Ishikawa (cell line): Measurements from ENCODE around the gene LRRC28.

Source experiments
- CEBPB ChIP-seq: IDR thresholded peaks from 2 replicates; pipeline ENCODE4 v1.6.1; 2012
- CREB1 ChIP-seq: IDR thresholded peaks from 2 replicates; pipeline ENCODE4 v1.6.1; 2012; ENCODE audit warnings: low read depth
- EGR1 ChIP-seq: IDR thresholded peaks from 2 replicates; pipeline ENCODE4 v1.6.1; 2012
- EP300 ChIP-seq: IDR thresholded peaks from 2 replicates; pipeline ENCODE4 v1.6.1; 2012; ENCODE audit warnings: borderline replicate concordance
- FOXM1 ChIP-seq: IDR thresholded peaks from 2 replicates; pipeline ENCODE4 v1.6.1; 2012; ENCODE audit warnings: low read depth, borderline replicate concordance
- MAX ChIP-seq: IDR thresholded peaks from 2 replicates; pipeline ENCODE4 v1.6.1; 2012
- NFIC ChIP-seq: IDR thresholded peaks from 2 replicates; pipeline ENCODE4 v1.6.1; 2012
- RAD21 ChIP-seq: IDR thresholded peaks from 2 replicates; pipeline ENCODE4 v1.6.1; 2012; ENCODE audit warnings: low read depth
- REST ChIP-seq: IDR thresholded peaks from 2 replicates; pipeline ENCODE4 v1.6.1; 2012; ENCODE audit warnings: low read depth, mild to moderate bottlenecking
- TAF1 ChIP-seq: IDR thresholded peaks from 2 replicates; pipeline ENCODE4 v1.6.1; 2012; ENCODE audit warnings: low read depth, mild to moderate bottlenecking
- TCF12 ChIP-seq: IDR thresholded peaks from 2 replicates; pipeline ENCODE4 v1.6.1; 2012; ENCODE audit warnings: low read depth
- TEAD4 ChIP-seq: IDR thresholded peaks from 2 replicates; pipeline ENCODE4 v1.6.1; 2012
- USF1 ChIP-seq: IDR thresholded peaks from 2 replicates; pipeline ENCODE4 v1.6.1; 2012
- YY1 ChIP-seq: IDR thresholded peaks from 2 replicates; pipeline ENCODE4 v1.6.1; 2012; ENCODE audit warnings: low read depth
- ZBTB7A ChIP-seq: IDR thresholded peaks from 2 replicates; pipeline ENCODE4 v1.6.1; 2012; ENCODE audit warnings: low read depth

LRRC28 gene

GRCh38 chr15:99436542-99437314, 185.4 kb downstream of the LRRC28 start:
- TF ChIP-seq ZBTB7A = no peak

- TF ChIP-seq ZBTB7A (no peak), TCF12 (no peak), CEBPB (no peak), REST (no peak), TEAD4 (no peak), EGR1 (no peak), NFIC (no peak), MAX (no peak), RAD21 (no peak), USF1 (no peak), YY1 (no peak), CREB1 (no peak), EP300 (no peak), FOXM1 (no peak)
Measured at GRCh38 chr15:99437315-99438223, 186.3 kb downstream of the LRRC28 start.

GRCh38 chr15:99438224-99438585, 186.9 kb downstream of the LRRC28 start:
- TF ChIP-seq RAD21 (no peak), CREB1 (no peak), USF1 (no peak), YY1 (no peak), TAF1 (no peak), EGR1 (no peak), TEAD4 (no peak), ZBTB7A (no peak), CEBPB (no peak), TCF12 (no peak)

- TF ChIP-seq EP300 (no peak), USF1 (no peak), TAF1 (no peak), EGR1 (no peak), MAX (no peak), FOXM1 (no peak), YY1 (no peak), NFIC (no peak), ZBTB7A (no peak), TEAD4 (no peak), TCF12 (no peak), REST (no peak), CREB1 (no peak), RAD21 (no peak), CEBPB (no peak)
Measured at GRCh38 chr15:99438691-99439523, 187.6 kb downstream of the LRRC28 start.
